Neuronal stem cell (in vitro differentiated cells): ENCODE data around the gene PSPN.

Experiments
- DNase-seq: peaks from one replicate; pipeline ENCODE4 v3.0.0-alpha.2; 2013; ENCODE audit warnings: low spot score
- H2AFZ ChIP-seq: one replicate; pipeline ENCODE4 v1.6.1; 2013; ENCODE audit warnings: mild to moderate bottlenecking, low read length, inconsistent platforms
- H2AK5ac ChIP-seq: 2 replicates; pipeline ENCODE4 v1.6.1; 2013; ENCODE audit warnings: low read depth, mild to moderate bottlenecking, inconsistent platforms, low read length, moderate library complexity, mixed read lengths
- H2BK120ac ChIP-seq: 2 replicates; pipeline ENCODE4 v1.6.1; 2013; ENCODE audit warnings: low read depth, mild to moderate bottlenecking, inconsistent platforms, low read length, moderate library complexity, mixed read lengths
- H2BK12ac ChIP-seq: one replicate; pipeline ENCODE4 v1.6.1; 2013; ENCODE audit warnings: low read length, inconsistent platforms
- H2BK15ac ChIP-seq: 2 replicates; pipeline ENCODE4 v1.6.1; 2013; ENCODE audit warnings: mild to moderate bottlenecking, low read length, inconsistent platforms, mixed read lengths
- H2BK5ac ChIP-seq: one replicate; pipeline ENCODE4 v1.6.1; 2013; ENCODE audit warnings: inconsistent platforms, mild to moderate bottlenecking, low read length, moderate library complexity
- H3K14ac ChIP-seq: one replicate; pipeline ENCODE4 v1.6.1; 2013; ENCODE audit warnings: low read length, inconsistent platforms
- H3K18ac ChIP-seq: 2 replicates; pipeline ENCODE4 v1.6.1; 2013; ENCODE audit warnings: low read length, inconsistent platforms
- H3K23ac ChIP-seq: 2 replicates; pipeline ENCODE4 v1.6.1; 2013; ENCODE audit warnings: low read depth, mild to moderate bottlenecking, mixed read lengths, low read length, inconsistent platforms; ENCODE audit not compliant: poor library complexity
- H3K27ac ChIP-seq: replicated peaks from 3 replicates; pipeline ENCODE4 v1.5.1; 2013; ENCODE audit warnings: low read length, inconsistent platforms
- H3K27me3 ChIP-seq, 3 experiments: 2 replicates each; pipeline ENCODE4 v1.6.1; 2013; ENCODE audit warnings: low read length in 3 of 3, mild to moderate bottlenecking in 2 of 3, inconsistent platforms in 1 of 3, low read depth in 1 of 3, mixed read lengths in 1 of 3, moderate library complexity in 1 of 3; ENCODE audit not compliant: control insufficient read depth in 3 of 3, insufficient read depth in 3 of 3
- H3K36me3 ChIP-seq, 2 donors: replicated peaks in 1 of 2; 2 replicates each; pipeline ENCODE4 v1.6.1; 2013; ENCODE audit warnings: low read length in 2 of 2; ENCODE audit not compliant: control insufficient read depth in 2 of 2, insufficient read depth in 2 of 2
- H3K4ac ChIP-seq: 2 replicates; pipeline ENCODE4 v1.6.1; 2013; ENCODE audit warnings: inconsistent platforms, mild to moderate bottlenecking, low read length, moderate library complexity
- H3K4me1 ChIP-seq, 2 donors: 1 replicate in 1 of 2; 2 replicates in 1 of 2; pipeline ENCODE4 v1.6.1; 2013; ENCODE audit warnings: low read length in 2 of 2, low read depth in 1 of 2; ENCODE audit not compliant: control insufficient read depth in 2 of 2, insufficient read depth in 1 of 2
- H3K4me2 ChIP-seq: one replicate; pipeline ENCODE4 v1.6.1; 2013; ENCODE audit warnings: mild to moderate bottlenecking, low read length, inconsistent platforms; ENCODE audit not compliant: insufficient read depth, poor library complexity, severe bottlenecking
- H3K4me3 ChIP-seq, 2 donors: 2 replicates each; pipeline ENCODE4 v1.5.1; 2013; ENCODE audit warnings: low read length in 2 of 2, mild to moderate bottlenecking in 2 of 2, inconsistent platforms in 1 of 2, moderate library complexity in 1 of 2
- H3K79me1 ChIP-seq: one replicate; pipeline ENCODE4 v1.6.1; 2013; ENCODE audit warnings: low read depth, mild to moderate bottlenecking, inconsistent platforms, low read length, moderate library complexity
- H3K9ac ChIP-seq: one replicate; pipeline ENCODE4 v1.6.1; 2013; ENCODE audit warnings: mild to moderate bottlenecking, low read depth, low read length, inconsistent platforms; ENCODE audit not compliant: poor library complexity
- H3K9me3 ChIP-seq, 2 donors: replicated peaks in 1 of 2; 2 replicates each; pipeline versions ENCODE3 to v1.6.1; 2013; ENCODE audit warnings: low read length in 2 of 2, mild to moderate bottlenecking in 2 of 2, inconsistent platforms in 1 of 2, low read depth in 1 of 2, mixed read lengths in 1 of 2, moderate library complexity in 1 of 2; ENCODE audit not compliant: control insufficient read depth in 2 of 2, insufficient read depth in 1 of 2
- H4K8ac ChIP-seq: one replicate; pipeline ENCODE4 v1.6.1; 2013; ENCODE audit warnings: low read depth, mild to moderate bottlenecking, inconsistent platforms, low read length, moderate library complexity
- H4K91ac ChIP-seq: one replicate; pipeline ENCODE4 v1.6.1; 2013; ENCODE audit warnings: low read length, low read depth, mild to moderate bottlenecking, inconsistent platforms; ENCODE audit not compliant: poor library complexity
- WGBS, 2 donors: extraction: QIAGEN DNeasy Blood & Tissue Kit; methylation state at CpG; one replicate each; pipeline ENCODE4 v1.1.7; 2013; ENCODE audit warnings: missing lambda C conversion rate in 2 of 2, mixed read lengths in 1 of 2; ENCODE audit not compliant: insufficient read length in 2 of 2, insufficient replicate concordance in 1 of 2; ENCODE audit errors: extremely low coverage in 2 of 2; 5-methylcytosine and 5-hydroxymethylcytosine counted together
- small RNA-seq: library from polyadenylated mRNA; stranded (forward); fragments of <200 nt; extraction: miRNeasy Mini kit (QIAGEN cat#:217004); gene quantifications from one replicate; pipeline ENCODE3, GENCODE V24; 2013; ENCODE audit not compliant: insufficient read depth

The PSPN gene

DNA sequence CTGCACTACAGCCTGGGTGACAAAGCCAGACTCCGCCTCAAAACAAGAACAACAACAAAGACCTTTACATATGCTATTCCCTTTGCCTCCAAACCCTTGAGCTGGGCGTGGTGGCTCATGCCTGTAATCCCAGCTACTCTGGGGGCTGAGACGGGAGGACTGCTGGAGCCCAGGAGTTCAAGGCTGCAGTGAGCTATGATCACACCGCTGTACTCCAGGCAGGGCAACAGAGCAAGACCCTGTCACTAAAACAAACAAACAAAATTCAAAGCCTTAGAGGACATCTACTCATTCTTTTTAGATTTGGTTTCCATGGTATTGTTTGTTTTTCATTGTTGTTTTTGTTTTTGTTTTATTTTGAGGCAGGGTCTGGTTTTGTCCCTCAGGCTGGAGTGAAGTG, 50.1 kb downstream of the PSPN start:
- Histone ChIP-seq H2BK15ac (no peak overlapping the region), H4K91ac (no peak overlapping the region), H3K9ac (no peak overlapping the region), H2AFZ (no peak overlapping the region), H3K14ac (no peak overlapping the region), H3K27ac (no peak overlapping the region), H3K18ac (no peak overlapping the region), H3K9me3 (peaks cover 0 to 10% of the 10 kb centered on the region in 2 donors), H4K8ac (no peak overlapping the region), H2BK120ac (no peak overlapping the region), H3K27me3 (no peaks in the 10 kb centered on the region), H3K36me3 (no peaks in the 10 kb centered on the region), H3K4me3 (no peak overlapping the region), H3K4me1 (no peaks in the 10 kb centered on the region), H2BK5ac (no peak overlapping the region), H2BK12ac (no peak overlapping the region), H3K4ac (no peak overlapping the region), H3K79me1 (no peaks in the 10 kb centered on the region), H2AK5ac (no peak overlapping the region), H3K23ac (no peak overlapping the region), H3K4me2 (no peak overlapping the region)
- DNase-seq = no peak
- WGBS, 2 donors = no CpG with 5 or more reads among the region's 4 CpGs

Small RNA genes within 50 kb of the gene (small RNA-seq; reads per million reads assigned to genes)
- gene MIR6790 (1.6 reads per million), gene MIR6885 (1.2 reads per million)
